ENCODE data around the gene BYSL. TPM values are rescaled to one million over a fixed set of nuclear protein-coding genes. Genes with fewer than 3 reads are reported as not detected.

Gene BYSL
- total and polyA plus RNA-seq, 4 donors = 3.4 to 12.0 (median 7.6) TPM

- Histone ChIP-seq H3K36me3 (ENCODE audit: control insufficient read depth in 1 of 2, insufficient read depth in 2 of 2, low read length in 1 of 2) (peaks cover 0 to 7% of the 10 kb centered on the region in 2 donors), H3K9me3 (ENCODE audit: control insufficient read depth, low read length) (no peaks in the 10 kb centered on the region), H3K27me3 (ENCODE audit: control insufficient read depth in 1 of 2, insufficient read depth in 2 of 2, low read length in 1 of 2) (no peaks in the 10 kb centered on the region), H3K4me1 (ENCODE audit: control insufficient read depth in 1 of 2, insufficient read depth in 2 of 2, low read length in 2 of 2) (no peaks in the 10 kb centered on the region), H3K4me3 (ENCODE audit: low read length in 2 of 2) (no peak overlapping the region), H3K27ac (ENCODE audit: low read depth in 1 of 2, low read length in 2 of 2) (no peak overlapping the region)
- 52 to 61% methylated on average over 2 of the region's 2 CpGs for WGBS, 2 donors
- no peak for ATAC-seq (ENCODE audit: low FRiP score)
- DNase-seq = no peak
- intact Hi-C loops (cut with DNase I) = no loop called here
Measured at GRCh38 chr6:41931792-41932191, 10.5 kb downstream of the BYSL start.

- Histone ChIP-seq H3K36me3 (ENCODE audit: control insufficient read depth in 1 of 2, insufficient read depth in 2 of 2, low read length in 1 of 2) (peaks cover 0 to 4% of the 10 kb centered on the region in 2 donors), H3K4me1 (ENCODE audit: control insufficient read depth in 1 of 2, insufficient read depth in 2 of 2, low read length in 2 of 2) (no peaks in the 10 kb centered on the region), H3K4me3 (ENCODE audit: low read length in 2 of 2) (no peak overlapping the region), H3K27me3 (ENCODE audit: control insufficient read depth in 1 of 2, insufficient read depth in 2 of 2, low read length in 1 of 2) (no peaks in the 10 kb centered on the region), H3K9me3 (ENCODE audit: control insufficient read depth, low read length) (no peaks in the 10 kb centered on the region), H3K27ac (ENCODE audit: low read depth in 1 of 2, low read length in 2 of 2) (no peak overlapping the region)
- intact Hi-C loops (cut with DNase I) = no loop called here
- DNase-seq = no peak
- ATAC-seq (ENCODE audit: low FRiP score) = no peak
- 87 to 88% methylated on average over 15 of the region's 15 CpGs for WGBS, 2 donors
Measured at GRCh38 chr6:41932378-41932777, 11.1 kb downstream of the BYSL start.

DNA sequence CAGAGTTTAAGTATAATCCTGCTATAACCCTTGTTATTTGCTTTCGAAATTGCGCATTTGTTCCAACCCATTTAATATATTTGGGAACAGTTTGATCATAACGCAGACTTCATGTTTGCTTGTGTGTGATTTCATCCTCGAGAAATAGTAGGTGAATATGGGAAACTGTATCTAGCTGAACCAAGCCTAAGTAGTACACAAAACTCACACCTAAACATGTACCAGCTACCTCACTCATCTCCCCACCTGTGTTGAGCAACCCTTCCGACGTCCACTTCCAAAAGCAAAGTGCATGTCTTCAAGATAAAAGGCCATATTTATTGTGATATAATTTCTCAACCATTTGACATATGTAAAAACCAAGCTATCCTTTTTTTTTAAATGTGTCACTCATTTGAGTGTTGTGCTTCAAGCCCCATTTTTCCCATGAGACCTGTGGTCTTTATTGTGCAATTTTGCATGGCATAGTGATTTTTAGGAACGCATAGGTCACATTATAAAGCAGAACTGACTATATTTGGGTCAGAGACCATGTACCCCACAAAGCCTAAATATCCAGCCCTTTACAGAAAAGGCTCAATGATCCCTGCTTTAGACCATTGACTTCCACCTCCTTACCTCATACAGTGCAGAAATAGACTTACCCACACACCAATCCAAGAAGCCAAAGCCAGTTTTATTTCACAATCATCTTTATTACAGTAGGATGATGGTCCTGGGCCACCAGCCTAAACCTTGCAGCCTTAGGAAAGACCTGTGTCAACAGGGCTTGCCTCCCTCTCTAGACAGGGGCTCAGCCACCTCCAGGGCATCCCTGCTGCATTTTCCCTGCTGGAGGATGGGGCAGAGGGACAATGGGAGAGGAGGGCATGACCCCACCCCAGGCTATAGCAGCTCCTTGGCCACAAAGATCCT, 13.2 kb downstream of the BYSL start:
- Histone ChIP-seq H3K9me3 (ENCODE audit: control insufficient read depth, low read length) (no peaks in the 10 kb centered on the region), H3K4me3 (ENCODE audit: low read length in 2 of 2) (no peak overlapping the region), H3K27ac (ENCODE audit: low read depth in 1 of 2, low read length in 2 of 2) (no peak overlapping the region), H3K4me1 (ENCODE audit: control insufficient read depth in 1 of 2, insufficient read depth in 2 of 2, low read length in 2 of 2) (no peaks in the 10 kb centered on the region), H3K27me3 (ENCODE audit: control insufficient read depth in 1 of 2, insufficient read depth in 2 of 2, low read length in 1 of 2) (no peaks in the 10 kb centered on the region), H3K36me3 (ENCODE audit: control insufficient read depth in 1 of 2, insufficient read depth in 2 of 2, low read length in 1 of 2) (peaks cover 0 to 3% of the 10 kb centered on the region in 2 donors)
- 77 to 80% methylated on average over 7 of the region's 7 CpGs for WGBS, 2 donors
- no peak for ATAC-seq (ENCODE audit: low FRiP score)
- no peak for DNase-seq
- intact Hi-C loops (cut with DNase I) = loop anchor here in 1 of 2 donors (5.0 kb wide), 1 partner anchor 108 kb away; no protein-coding TSS in a partner anchor

- DNase-seq (no peak), ATAC-seq (ENCODE audit: low FRiP score) (no peak)
- H3K9me3 ChIP-seq (ENCODE audit: control insufficient read depth, low read length) = no peaks in the 10 kb centered on the region
- H3K36me3 ChIP-seq (ENCODE audit: control insufficient read depth in 1 of 2, insufficient read depth in 2 of 2, low read length in 1 of 2) = peaks cover 0 to 3% of the 10 kb centered on the region in 2 donors
- 57 to 68% methylated on average over 1 of the region's 1 CpG for WGBS, 2 donors
- intact Hi-C loops (cut with DNase I) = loop anchor here in 1 of 2 donors (5.0 kb wide), 1 partner anchor 107 kb away; no protein-coding TSS in a partner anchor
- H3K27me3 ChIP-seq (ENCODE audit: control insufficient read depth in 1 of 2, insufficient read depth in 2 of 2, low read length in 1 of 2) = no peaks in the 10 kb centered on the region
- no peak overlapping the region for H3K27ac ChIP-seq (ENCODE audit: low read depth in 1 of 2, low read length in 2 of 2)
- H3K4me1 ChIP-seq (ENCODE audit: control insufficient read depth in 1 of 2, insufficient read depth in 2 of 2, low read length in 2 of 2) = no peaks in the 10 kb centered on the region
- H3K4me3 ChIP-seq (ENCODE audit: low read length in 2 of 2) = no peak overlapping the region
Measured at GRCh38 chr6:41935193-41935574, 13.9 kb downstream of the BYSL start.

- ATAC-seq (ENCODE audit: low FRiP score) (no peak), DNase-seq (no peak)
- peaks cover 0 to 3% of the 10 kb centered on the region in 2 donors for H3K36me3 ChIP-seq (ENCODE audit: control insufficient read depth in 1 of 2, insufficient read depth in 2 of 2, low read length in 1 of 2)
- 73 to 78% methylated on average over 8 of the region's 8 CpGs for WGBS, 2 donors
- intact Hi-C loops (cut with DNase I) = loop anchor here in 1 of 2 donors (5.0 kb wide), 1 partner anchor 107 kb away; no protein-coding TSS in a partner anchor
- no peaks in the 10 kb centered on the region for H3K27me3 ChIP-seq (ENCODE audit: control insufficient read depth in 1 of 2, insufficient read depth in 2 of 2, low read length in 1 of 2)
- no peaks in the 10 kb centered on the region for H3K9me3 ChIP-seq (ENCODE audit: control insufficient read depth, low read length)
- H3K27ac ChIP-seq (ENCODE audit: low read depth in 1 of 2, low read length in 2 of 2) = no peak overlapping the region
- H3K4me3 ChIP-seq (ENCODE audit: low read length in 2 of 2) = no peak overlapping the region
- no peaks in the 10 kb centered on the region for H3K4me1 ChIP-seq (ENCODE audit: control insufficient read depth in 1 of 2, insufficient read depth in 2 of 2, low read length in 2 of 2)
Measured at GRCh38 chr6:41935685-41936072, 14.4 kb downstream of the BYSL start.

DNA sequence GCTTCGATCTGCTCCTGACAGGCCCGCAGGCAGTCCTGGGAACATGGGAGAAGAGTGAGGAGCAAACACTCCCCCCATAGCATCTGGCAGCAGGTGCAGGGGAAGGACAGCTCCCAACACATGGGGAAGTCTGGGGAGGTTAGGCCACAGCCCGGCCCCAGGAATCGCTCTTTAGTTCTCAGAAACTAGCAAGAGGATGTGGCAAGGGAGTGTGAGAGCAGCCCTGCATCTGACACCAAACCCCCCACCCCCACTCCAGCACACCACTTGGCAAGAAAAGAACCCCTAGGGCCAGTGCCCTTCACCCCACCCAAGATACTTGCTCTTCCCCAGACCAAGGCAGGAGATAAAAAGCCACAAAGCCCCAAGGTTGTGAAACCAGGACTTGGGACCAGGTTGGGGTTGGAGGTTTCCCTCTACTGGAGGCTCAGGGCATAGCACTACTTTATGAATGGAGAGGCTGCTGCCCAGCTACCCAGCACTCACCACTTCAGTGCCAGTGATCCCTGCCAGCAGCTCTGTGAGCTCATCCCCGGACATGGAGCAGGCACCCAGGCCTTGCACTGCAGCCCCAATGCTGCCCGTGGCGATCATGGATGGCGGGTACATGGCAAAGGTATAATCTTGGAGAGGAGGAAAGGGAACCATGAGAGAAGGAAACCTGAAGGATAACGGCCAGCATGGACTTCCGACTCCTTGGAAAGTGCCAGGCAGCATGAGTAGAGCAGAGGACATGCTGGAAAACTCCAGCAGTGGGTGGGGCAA, 15.0 kb downstream of the BYSL start:
- Histone ChIP-seq H3K4me3 (ENCODE audit: low read length in 2 of 2) (no peak overlapping the region), H3K27me3 (ENCODE audit: control insufficient read depth in 1 of 2, insufficient read depth in 2 of 2, low read length in 1 of 2) (no peaks in the 10 kb centered on the region), H3K27ac (ENCODE audit: low read depth in 1 of 2, low read length in 2 of 2) (peak overlapping the region in 1 of 2 donors; percentile 10), H3K36me3 (ENCODE audit: control insufficient read depth in 1 of 2, insufficient read depth in 2 of 2, low read length in 1 of 2) (peaks cover 0 to 2% of the 10 kb centered on the region in 2 donors), H3K9me3 (ENCODE audit: control insufficient read depth, low read length) (no peaks in the 10 kb centered on the region), H3K4me1 (ENCODE audit: control insufficient read depth in 1 of 2, insufficient read depth in 2 of 2, low read length in 2 of 2) (no peaks in the 10 kb centered on the region)
- ATAC-seq (ENCODE audit: low FRiP score) (peak; percentile 85), DNase-seq (peak; percentile 75 to 85)
- intact Hi-C loops (cut with DNase I) = loop anchor here in 1 of 2 donors (5.0 kb wide), 1 partner anchor 106 kb away; no protein-coding TSS in a partner anchor
- WGBS, 2 donors = 43 to 52% methylated on average over 10 of the region's 10 CpGs

GRCh38 chr6:41937472-41937860, 16.2 kb downstream of the BYSL start:
- WGBS, 2 donors = 63 to 83% methylated on average over 2 of the region's 2 CpGs
- H3K27me3 ChIP-seq (ENCODE audit: control insufficient read depth in 1 of 2, insufficient read depth in 2 of 2, low read length in 1 of 2) = no peaks in the 10 kb centered on the region
- DNase-seq (no peak), ATAC-seq (ENCODE audit: low FRiP score) (no peak)
- no peaks in the 10 kb centered on the region for H3K9me3 ChIP-seq (ENCODE audit: control insufficient read depth, low read length)
- H3K36me3 ChIP-seq (ENCODE audit: control insufficient read depth in 1 of 2, insufficient read depth in 2 of 2, low read length in 1 of 2) = no peaks in the 10 kb centered on the region
- intact Hi-C loops (cut with DNase I) = loop anchor here in 1 of 2 donors (5.0 kb wide), 1 partner anchor 105 kb away; no protein-coding TSS in a partner anchor
- H3K4me3 ChIP-seq (ENCODE audit: low read length in 2 of 2) = no peak overlapping the region
- H3K27ac ChIP-seq (ENCODE audit: low read depth in 1 of 2, low read length in 2 of 2) = no peak overlapping the region
- H3K4me1 ChIP-seq (ENCODE audit: control insufficient read depth in 1 of 2, insufficient read depth in 2 of 2, low read length in 2 of 2) = no peaks in the 10 kb centered on the region

DNA sequence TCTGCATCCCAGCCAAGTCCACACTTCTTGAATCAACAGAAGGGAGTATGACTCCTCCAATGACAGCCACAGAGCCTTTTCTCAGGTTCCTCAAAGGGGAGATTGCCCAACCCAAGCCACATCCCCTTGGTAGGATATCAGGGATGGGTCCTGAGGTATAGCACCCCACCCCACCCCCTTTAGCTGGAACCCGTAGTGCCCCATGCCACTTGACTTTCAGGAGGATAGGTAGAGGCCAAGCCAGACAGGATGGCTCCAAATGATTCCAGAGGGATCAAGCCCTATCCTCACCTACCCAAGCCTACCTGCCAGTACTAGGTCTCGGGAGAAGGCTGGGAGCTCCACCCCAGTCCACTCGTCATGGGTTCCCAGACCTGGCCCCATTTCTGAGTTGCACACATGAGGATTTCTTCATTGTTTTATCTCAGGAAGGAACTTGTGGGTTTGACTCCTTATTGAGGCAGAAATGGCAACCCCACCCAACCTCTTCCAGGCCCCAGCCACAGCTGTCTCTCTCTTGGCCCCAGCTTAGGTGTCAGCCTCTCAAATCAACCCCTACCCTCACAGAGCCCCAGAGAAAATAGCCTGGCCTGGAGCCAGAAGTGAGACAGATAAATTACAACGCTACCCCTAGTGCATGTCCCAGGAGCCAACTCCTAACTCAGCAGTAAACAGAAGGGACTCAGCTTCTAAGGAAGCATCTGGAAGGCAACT, 16.7 kb downstream of the BYSL start:
- WGBS, 2 donors = 73 to 77% methylated on average over 4 of the region's 4 CpGs
- intact Hi-C loops (cut with DNase I) = loop anchor here in 1 of 2 donors (5.0 kb wide), 1 partner anchor 104 kb away; no protein-coding TSS in a partner anchor
- no peak for DNase-seq
- H3K4me1 ChIP-seq (ENCODE audit: control insufficient read depth in 1 of 2, insufficient read depth in 2 of 2, low read length in 2 of 2) = no peaks in the 10 kb centered on the region
- H3K27me3 ChIP-seq (ENCODE audit: control insufficient read depth in 1 of 2, insufficient read depth in 2 of 2, low read length in 1 of 2) = no peaks in the 10 kb centered on the region
- H3K9me3 ChIP-seq (ENCODE audit: control insufficient read depth, low read length) = no peaks in the 10 kb centered on the region
- no peak overlapping the region for H3K4me3 ChIP-seq (ENCODE audit: low read length in 2 of 2)
- H3K36me3 ChIP-seq (ENCODE audit: control insufficient read depth in 1 of 2, insufficient read depth in 2 of 2, low read length in 1 of 2) = no peaks in the 10 kb centered on the region
- no peak for ATAC-seq (ENCODE audit: low FRiP score)
- no peak overlapping the region for H3K27ac ChIP-seq (ENCODE audit: low read depth in 1 of 2, low read length in 2 of 2)

Data from aorta (tissue), 5 donors.